ENCODE data around the gene GAGE12J.
"Not testable (repeated sequence)": the region's sequence is repeated elsewhere in the genome, so short reads cannot be mapped to it uniquely, and the experiment has no call there.

The GAGE12J gene

GRCh38 chrX:49321737-49322136 is at the start of gene GAGE12J:
Gene GAGE12J (plus strand): TSS chrX:49322037. CDS start chrX:49323194, 1,157 bp downstream.
- not testable (repeated sequence) for DNase-seq

GRCh38 chrX:49272421-49272820 is 49.4 kb upstream of the GAGE12J start:
- DNase-seq: no peak

GRCh38 chrX:49273181-49273727 is 48.6 kb upstream of the GAGE12J start:
- peak; percentile 79 for DNase-seq

- DNase-seq: no peak
Observed at GRCh38 chrX:49276207-49276606, 45.6 kb upstream of the GAGE12J start.

GRCh38 chrX:49276671-49277534 is 44.9 kb upstream of the GAGE12J start:
- no peak for DNase-seq

GRCh38 chrX:49277535-49277830 is 44.4 kb upstream of the GAGE12J start:
- DNase-seq: no peak

GRCh38 chrX:49278081-49278480 is 43.8 kb upstream of the GAGE12J start:
- no peak for DNase-seq

GRCh38 chrX:49282647-49283011 is 39.2 kb upstream of the GAGE12J start:
- peak; percentile 22 for DNase-seq

GRCh38 chrX:49284212-49284611 is 37.6 kb upstream of the GAGE12J start:
- DNase-seq: no peak

GRCh38 chrX:49286136-49286535 is 35.7 kb upstream of the GAGE12J start:
- no peak for DNase-seq

GRCh38 chrX:49286581-49286980 is 35.3 kb upstream of the GAGE12J start:
- DNase-seq: no peak

GRCh38 chrX:49287665-49288064 is 34.2 kb upstream of the GAGE12J start:
- peak; percentile 54 for DNase-seq

- no peak for DNase-seq
Observed at GRCh38 chrX:49290215-49290614, 31.6 kb upstream of the GAGE12J start.

GRCh38 chrX:49291615-49292337 is 30.1 kb upstream of the GAGE12J start:
- peak; percentile 84 for DNase-seq

- DNase-seq: no peak
Observed at GRCh38 chrX:49292400-49293362, 29.2 kb upstream of the GAGE12J start.

- DNase-seq: not testable (repeated sequence)
Observed at GRCh38 chrX:49299293-49299692, 22.5 kb upstream of the GAGE12J start.

- no peak for DNase-seq
Observed at GRCh38 chrX:49300703-49301102, 21.1 kb upstream of the GAGE12J start.

- no peak for DNase-seq
Observed at GRCh38 chrX:49303346-49303745, 18.5 kb upstream of the GAGE12J start, which contains the start of gene GAGE10. Gene GAGE10 (plus strand): TSS chrX:49303646. CDS start chrX:49304860, 1,214 bp downstream.

- peak; percentile 71 for DNase-seq
Observed at GRCh38 chrX:49307775-49308174, 14.1 kb upstream of the GAGE12J start.

GRCh38 chrX:49308604-49309269 is 13.1 kb upstream of the GAGE12J start:
- peak; percentile 26 for DNase-seq

GRCh38 chrX:49309401-49309981 is 12.3 kb upstream of the GAGE12J start:
- DNase-seq: peak; percentile 15

GRCh38 chrX:49310371-49310770 is 11.5 kb upstream of the GAGE12J start:
- no peak for DNase-seq

All from hematopoietic multipotent progenitor cell treated with erythropoietin and hydrocortisone succinate and interleukin-3 and kit ligand, for 4 days (in vitro differentiated cells).